Endothelial cell of umbilical vein (primary cell): Measurements from ENCODE around the gene LSM11.

ENCODE experiments used
- CTCF ChIP-seq, 2 donors: IDR thresholded peaks; 1 replicate in 1 of 2; 2 replicates in 1 of 2; pipeline ENCODE4 v1.5.1; 2011; ENCODE audit warnings: low read length in 2 of 2, mild to moderate bottlenecking in 2 of 2, moderate library complexity in 2 of 2, control low read depth in 1 of 2, inconsistent platforms in 1 of 2, low read depth in 1 of 2; ENCODE audit not compliant: insufficient read depth in 1 of 2; ENCODE audit errors: extremely low read depth in 1 of 2
- EZH2 ChIP-seq: IDR thresholded peaks from 2 replicates; pipeline ENCODE4 v1.6.1; 2012; ENCODE audit warnings: borderline replicate concordance, low read depth, mild to moderate bottlenecking, moderate library complexity, low read length, inconsistent platforms; ENCODE audit not compliant: severe bottlenecking
- JUN ChIP-seq: IDR thresholded peaks from 2 replicates; pipeline ENCODE4 v1.6.1; 2011; ENCODE audit warnings: borderline replicate concordance, low read depth; ENCODE audit not compliant: insufficient read length, insufficient read depth
- POLR2A ChIP-seq: IDR thresholded peaks from 2 replicates; pipeline ENCODE4 v1.6.1; 2012; ENCODE audit warnings: low read depth, mild to moderate bottlenecking, control low read depth, low read length
- POLR2AphosphoS5 ChIP-seq: IDR thresholded peaks from 2 replicates; pipeline ENCODE4 v1.6.1; 2012; ENCODE audit warnings: low read depth, mild to moderate bottlenecking, control low read depth, low read length, moderate library complexity; ENCODE audit not compliant: insufficient read depth

- no peak for TF ChIP-seq POLR2A
- TF ChIP-seq CTCF (IDR thresholded peaks at IDR 0.05; ENCODE audit: extremely low read depth in 1 of 2, insufficient read depth in 1 of 2, low read depth in 1 of 2, low read length in 2 of 2) = peak; percentile 99
- no peak for TF ChIP-seq JUN
- TF ChIP-seq POLR2AphosphoS5 = peak; percentile 51
- TF ChIP-seq EZH2 = no peak
Measured at GRCh38 chr5:157743163-157744050, at the start of gene LSM11.
